Measurements from ENCODE around the gene CAP1.

GRCh38 chr1:40001456-40001855 lies 39.1 kb upstream of the CAP1 start:
- TF ChIP-seq, protein P1, sequence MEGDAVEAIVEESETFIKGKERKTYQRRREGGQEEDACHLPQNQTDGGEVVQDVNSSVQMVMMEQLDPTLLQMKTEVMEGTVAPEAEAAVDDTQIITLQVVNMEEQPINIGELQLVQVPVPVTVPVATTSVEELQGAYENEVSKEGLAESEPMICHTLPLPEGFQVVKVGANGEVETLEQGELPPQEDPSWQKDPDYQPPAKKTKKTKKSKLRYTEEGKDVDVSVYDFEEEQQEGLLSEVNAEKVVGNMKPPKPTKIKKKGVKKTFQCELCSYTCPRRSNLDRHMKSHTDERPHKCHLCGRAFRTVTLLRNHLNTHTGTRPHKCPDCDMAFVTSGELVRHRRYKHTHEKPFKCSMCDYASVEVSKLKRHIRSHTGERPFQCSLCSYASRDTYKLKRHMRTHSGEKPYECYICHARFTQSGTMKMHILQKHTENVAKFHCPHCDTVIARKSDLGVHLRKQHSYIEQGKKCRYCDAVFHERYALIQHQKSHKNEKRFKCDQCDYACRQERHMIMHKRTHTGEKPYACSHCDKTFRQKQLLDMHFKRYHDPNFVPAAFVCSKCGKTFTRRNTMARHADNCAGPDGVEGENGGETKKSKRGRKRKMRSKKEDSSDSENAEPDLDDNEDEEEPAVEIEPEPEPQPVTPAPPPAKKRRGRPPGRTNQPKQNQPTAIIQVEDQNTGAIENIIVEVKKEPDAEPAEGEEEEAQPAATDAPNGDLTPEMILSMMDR (conservative IDR thresholded peaks at IDR 0.05): no peak
- TF ChIP-seq EZH2 (IDR thresholded peaks at IDR 0.05; ENCODE audit: low read depth): no peak
